GM18508 (cell line): ENCODE results near the gene UBR7.

Experiments
- ATAC-seq: cut with Tn5 transposase; IDR thresholded peaks from one replicate; pipeline ENCODE4 v1.9.1; 2021; ENCODE audit warnings: moderate number of reproducible peaks; ENCODE audit not compliant: insufficient read depth, unreplicated experiment

Gene UBR7

DNA sequence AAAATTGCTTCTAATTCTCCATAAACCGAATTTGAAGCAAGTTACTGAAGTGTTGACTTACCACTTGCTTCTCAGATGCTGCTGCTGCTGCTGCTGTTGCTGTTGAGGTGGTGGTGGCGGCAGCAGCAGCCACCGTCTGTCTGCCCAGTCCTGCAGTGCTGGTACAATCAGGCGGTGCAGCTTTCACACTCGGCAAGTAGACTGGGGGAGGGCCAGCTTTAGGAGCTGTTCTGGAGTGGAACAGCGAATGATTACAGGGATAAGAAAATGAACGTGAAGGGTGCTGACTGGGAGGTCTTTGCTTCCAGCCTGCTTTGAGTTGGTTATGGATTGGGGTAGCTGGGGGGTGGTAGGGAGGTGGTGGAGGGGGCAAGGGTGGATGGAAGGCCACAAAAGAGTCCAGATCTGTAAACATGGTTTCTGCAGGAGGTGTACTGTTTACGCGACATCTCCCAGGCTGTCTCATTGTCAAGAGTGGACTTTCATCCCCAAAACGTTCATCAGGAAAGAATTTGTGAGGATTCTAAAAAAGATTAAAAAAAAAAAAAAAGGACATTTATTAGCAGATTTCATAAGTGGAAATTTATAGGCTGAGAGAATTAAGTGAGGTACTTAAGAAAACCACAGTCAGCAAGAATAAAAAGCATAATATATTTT, 38.8 kb downstream of the UBR7 start:
- ATAC-seq = no peak

DNA sequence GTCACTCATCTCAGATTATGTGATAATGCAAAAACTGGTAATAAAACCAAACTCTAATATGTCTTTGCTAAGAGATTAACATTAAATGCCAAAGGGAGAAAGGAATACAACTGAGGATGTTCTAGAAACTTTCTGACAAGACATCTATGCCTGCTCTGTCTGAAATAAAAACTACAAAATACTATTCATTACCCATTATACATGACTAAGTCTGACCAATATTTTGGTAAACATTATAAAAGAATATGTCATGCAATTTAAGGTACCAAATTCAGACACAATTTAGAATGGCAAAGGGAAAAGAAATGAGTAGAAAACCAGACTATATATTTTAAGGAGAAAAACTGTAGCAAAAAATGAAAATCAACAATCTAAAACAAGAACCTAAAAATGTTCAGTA, 39.5 kb downstream of the UBR7 start:
- ATAC-seq = no peak

DNA sequence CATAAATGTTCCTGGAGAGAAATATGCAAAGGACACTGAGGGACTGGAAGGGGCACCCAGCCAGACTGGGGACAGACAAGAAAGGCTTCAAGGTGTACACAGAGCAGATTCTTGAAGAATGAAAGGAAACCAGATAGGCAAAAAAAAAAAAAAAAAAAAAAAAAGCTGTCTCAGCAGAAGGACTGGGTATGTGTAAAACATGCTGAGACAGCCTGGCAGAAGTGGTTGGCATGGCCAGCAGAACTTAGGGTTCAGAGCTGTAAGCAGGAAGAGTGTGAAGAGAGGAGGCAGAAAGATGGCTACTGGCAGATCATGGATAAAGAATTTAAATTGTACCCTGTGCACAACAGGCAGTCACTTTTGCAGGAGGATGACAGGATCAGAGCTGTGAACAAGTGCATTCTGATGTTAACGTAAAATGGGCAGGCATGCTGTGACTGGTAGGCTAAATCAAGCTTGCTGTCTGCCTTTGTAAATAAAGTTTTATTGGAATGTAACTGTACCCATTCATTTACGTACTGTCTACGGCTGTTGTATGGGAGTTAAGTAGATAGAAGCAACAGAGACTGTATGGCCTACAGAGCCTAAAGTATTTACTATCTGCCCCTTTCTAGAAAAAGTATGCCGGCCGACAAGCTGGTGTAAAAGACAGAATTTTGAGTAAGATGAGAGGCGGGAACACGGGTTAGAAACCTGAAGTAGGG, 42.2 kb downstream of the UBR7 start:
- ATAC-seq = no peak

GRCh38 chr14:93262446-93262845, 55.4 kb downstream of the UBR7 start:
- no peak for ATAC-seq

GRCh38 chr14:93263416-93263815, 56.4 kb downstream of the UBR7 start:
- ATAC-seq = no peak

- no peak for ATAC-seq
These were observed 59.1 kb downstream of the UBR7 start for GRCh38 chr14:93266127-93266526.

- no peak for ATAC-seq
These were observed 60.2 kb downstream of the UBR7 start for GRCh38 chr14:93267149-93267711.

DNA sequence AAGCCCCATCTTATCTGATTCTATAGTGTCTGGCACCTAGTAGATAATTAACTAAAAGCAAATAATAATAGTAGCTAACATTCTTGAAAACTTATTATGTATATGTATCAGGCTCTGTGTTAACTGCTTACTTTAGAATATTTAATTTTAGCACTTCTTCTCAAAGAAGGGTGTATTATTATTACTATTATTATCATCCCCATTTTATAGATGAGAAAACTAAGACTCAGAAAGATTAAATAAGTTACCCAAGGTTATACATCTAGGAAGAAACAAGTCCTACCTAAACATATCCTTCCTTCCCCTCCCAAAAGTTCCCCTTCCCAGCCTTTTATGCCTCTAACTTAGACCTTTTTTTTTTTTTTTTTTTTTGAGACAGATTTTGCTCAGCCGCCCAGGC, 61.4 kb downstream of the UBR7 start:
- no peak for ATAC-seq

GRCh38 chr14:93269341-93270068, 62.4 kb downstream of the UBR7 start:
- no peak for ATAC-seq

GRCh38 chr14:93271111-93271510, 64.1 kb downstream of the UBR7 start:
- no peak for ATAC-seq

DNA sequence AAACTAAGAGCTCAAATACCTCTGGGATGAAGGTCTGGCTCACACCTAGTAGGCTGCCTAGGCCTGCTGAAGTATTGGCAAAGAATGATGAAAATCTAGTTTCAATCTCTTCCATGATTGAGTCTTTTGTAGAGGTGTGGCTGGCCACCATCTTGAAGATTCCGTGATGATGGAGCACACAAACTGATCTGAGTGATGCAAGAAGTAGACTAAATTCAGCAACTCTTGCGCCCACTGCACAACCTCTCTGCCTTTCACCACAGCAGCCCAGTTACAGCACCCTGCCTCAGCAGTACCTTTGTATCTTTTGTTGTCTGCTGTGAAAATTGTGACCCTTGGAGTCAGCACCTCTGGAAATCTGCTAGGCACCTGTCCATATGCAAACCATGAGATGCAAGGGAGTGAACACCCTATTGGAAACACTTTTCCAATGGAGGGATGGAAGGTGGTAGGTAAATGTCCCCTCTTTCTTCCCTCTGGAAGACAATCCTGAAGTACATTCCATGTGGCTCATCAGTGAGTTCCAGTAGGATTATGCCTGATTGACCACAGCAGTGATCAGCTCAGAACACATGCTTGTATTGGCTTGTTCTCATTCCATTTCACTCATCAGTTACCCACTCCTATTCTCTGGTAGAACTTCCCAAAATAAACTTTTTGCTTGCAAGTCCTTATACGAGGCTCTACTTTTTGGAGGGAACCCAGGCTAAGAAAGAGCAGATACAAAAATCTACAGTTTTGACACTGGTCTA, 67.2 kb downstream of the UBR7 start:
- no peak for ATAC-seq

DNA sequence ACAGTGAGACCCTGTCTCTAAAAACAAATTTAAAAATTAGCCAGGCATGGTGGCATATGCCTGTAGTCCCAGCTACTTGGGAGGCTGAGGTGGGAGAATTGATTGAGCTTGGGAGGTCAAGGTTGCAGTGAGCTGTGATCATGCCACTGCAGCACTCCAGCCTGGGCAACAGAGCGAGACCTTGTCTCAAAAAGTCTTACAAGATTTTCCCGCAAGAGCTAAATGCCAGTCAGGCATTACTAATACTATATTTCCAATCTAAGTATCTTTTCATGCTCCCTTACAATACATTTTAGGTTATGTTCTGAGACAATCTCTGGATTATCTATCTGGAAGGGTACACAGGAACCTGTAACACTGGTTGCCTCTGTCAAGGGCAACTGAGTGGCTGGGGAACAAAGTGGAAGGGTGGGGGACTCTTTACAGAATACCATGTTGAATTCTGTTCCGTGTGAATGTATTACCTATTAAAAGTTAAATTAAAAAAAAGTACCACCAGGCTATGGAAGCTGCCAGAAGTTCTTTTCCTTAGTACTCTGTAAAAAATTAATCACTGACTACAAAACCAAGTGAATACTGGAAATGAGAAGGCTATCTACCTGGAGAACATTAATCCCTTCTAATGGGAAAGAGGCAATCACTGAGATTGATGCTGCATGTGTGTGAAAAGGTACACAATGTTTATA, 69.1 kb downstream of the UBR7 start:
- ATAC-seq = no peak
